ENCODE data around the gene ASB10. TPM values are rescaled to one million over a fixed set of nuclear protein-coding genes. Genes with fewer than 3 reads are reported as not detected.

Gene ASB10
- total and polyA plus RNA-seq, 8 donors = 0.05 TPM; not detected in 7

DNA sequence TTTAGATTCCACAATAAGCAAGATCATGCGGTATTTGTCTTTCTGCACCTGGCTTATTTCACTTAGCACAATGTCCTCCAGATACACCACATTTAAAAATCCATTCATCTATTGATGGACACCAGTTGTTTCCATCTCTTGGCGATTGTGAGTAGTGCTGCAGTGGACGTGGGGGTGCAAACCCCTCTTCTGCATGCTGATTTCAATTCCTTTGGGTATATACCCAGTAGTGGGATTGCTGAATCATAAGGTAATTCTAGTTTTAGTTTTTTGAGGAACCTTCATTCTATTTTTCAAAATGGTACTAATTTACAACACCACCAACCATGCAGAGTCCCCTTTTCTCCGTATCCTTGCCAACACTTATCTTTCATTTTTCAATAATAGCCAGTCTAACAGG, 2.0 kb upstream of the ASB10 start:
- no peak overlapping the region for H3K27ac ChIP-seq
- no peak overlapping the region for H3K4me3 ChIP-seq
- WGBS, 5 donors = 63 to 75% (median 64%) methylated on average over 4 of the region's 4 CpGs
- intact Hi-C loops (cut with DNase I; ENCODE audit: low total_unique reads) = no loop called here
- no peaks in the 10 kb centered on the region for H3K36me3 ChIP-seq
- no peak for DNase-seq
- no peaks in the 10 kb centered on the region for H3K9me3 ChIP-seq
- TF ChIP-seq POLR2A (IDR thresholded peaks at IDR 0.05) (no peak), EP300 (IDR thresholded peaks at IDR 0.05) (no peak), POLR2AphosphoS5 (IDR thresholded peaks at IDR 0.05) (no peak)
- TF ChIP-seq, protein P1, sequence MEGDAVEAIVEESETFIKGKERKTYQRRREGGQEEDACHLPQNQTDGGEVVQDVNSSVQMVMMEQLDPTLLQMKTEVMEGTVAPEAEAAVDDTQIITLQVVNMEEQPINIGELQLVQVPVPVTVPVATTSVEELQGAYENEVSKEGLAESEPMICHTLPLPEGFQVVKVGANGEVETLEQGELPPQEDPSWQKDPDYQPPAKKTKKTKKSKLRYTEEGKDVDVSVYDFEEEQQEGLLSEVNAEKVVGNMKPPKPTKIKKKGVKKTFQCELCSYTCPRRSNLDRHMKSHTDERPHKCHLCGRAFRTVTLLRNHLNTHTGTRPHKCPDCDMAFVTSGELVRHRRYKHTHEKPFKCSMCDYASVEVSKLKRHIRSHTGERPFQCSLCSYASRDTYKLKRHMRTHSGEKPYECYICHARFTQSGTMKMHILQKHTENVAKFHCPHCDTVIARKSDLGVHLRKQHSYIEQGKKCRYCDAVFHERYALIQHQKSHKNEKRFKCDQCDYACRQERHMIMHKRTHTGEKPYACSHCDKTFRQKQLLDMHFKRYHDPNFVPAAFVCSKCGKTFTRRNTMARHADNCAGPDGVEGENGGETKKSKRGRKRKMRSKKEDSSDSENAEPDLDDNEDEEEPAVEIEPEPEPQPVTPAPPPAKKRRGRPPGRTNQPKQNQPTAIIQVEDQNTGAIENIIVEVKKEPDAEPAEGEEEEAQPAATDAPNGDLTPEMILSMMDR (IDR thresholded peaks at IDR 0.05) = no peak
- H3K27me3 ChIP-seq = peaks cover 0 to 27% (median 0%) of the 10 kb centered on the region in 3 donors
- H3K4me1 ChIP-seq = no peaks in the 10 kb centered on the region

DNA sequence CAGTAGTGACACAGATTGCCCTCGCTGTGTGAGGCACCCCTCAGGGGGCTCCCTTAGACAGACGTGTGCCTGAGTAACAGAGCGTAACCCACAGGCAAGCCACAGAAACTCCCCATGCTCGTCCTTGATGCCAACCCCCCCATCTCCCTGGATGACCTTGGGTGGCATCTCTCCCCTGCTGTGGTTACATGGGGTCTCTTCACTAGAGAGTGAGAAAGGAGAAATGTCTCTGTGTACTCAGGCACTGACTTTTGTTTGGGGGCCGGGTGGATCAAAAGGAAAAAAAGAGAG, 1.1 kb upstream of the ASB10 start:
- Histone ChIP-seq H3K4me1 (no peaks in the 10 kb centered on the region), H3K36me3 (no peaks in the 10 kb centered on the region), H3K27ac (no peak overlapping the region), H3K27me3 (peaks cover 0 to 29% (median 0%) of the 10 kb centered on the region in 3 donors), H3K4me3 (no peak overlapping the region), H3K9me3 (no peaks in the 10 kb centered on the region)
- no peak for DNase-seq
- TF ChIP-seq POLR2AphosphoS5 (IDR thresholded peaks at IDR 0.05) (no peak), POLR2A (IDR thresholded peaks at IDR 0.05) (no peak), EP300 (IDR thresholded peaks at IDR 0.05) (no peak)
- 52 to 63% (median 57%) methylated on average over 5 of the region's 5 CpGs for WGBS, 5 donors
- intact Hi-C loops (cut with DNase I; ENCODE audit: low total_unique reads) = no loop called here

DNA sequence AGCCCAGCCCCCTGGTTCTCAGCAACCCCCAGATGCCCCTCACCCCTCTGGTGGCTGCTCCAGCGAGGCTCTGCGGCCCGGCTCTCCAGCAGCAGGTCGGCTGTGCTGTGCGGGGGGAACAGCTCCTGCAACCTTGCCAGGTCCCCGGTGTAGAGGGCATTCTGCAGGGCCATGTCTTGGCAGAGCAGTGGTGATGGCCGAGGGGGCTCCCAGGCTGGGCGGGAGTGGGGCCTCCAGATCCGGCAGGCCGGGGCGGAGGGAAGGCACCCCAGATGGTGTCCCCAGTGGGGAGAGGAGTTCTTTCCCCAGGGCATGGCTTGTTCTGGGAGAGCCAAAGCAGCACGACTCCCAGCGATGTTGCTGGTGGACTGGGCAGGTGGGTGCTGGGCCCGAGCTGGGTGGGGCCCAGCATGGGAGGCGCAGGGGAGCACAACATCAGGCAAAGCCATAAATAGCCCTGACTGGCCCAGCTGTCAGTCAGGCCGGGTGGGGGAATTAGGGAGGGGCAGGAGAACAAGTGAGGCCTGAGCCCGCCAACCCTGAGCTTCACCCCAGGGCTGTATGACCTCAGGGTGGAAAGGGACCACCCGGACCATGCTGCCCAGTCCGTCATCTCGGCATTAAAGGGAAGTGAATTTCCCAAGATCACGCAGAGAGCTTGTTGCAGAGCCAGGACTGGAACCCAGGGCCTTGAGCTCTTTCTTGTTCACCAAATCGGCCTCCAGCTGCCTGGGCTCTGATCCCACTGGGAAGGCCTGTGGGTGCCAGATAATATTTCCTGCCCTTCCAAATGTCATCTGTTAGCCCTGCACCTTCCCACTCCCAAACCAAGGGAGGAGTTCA, 580 bp upstream of the ASB10 start:
- TF ChIP-seq POLR2AphosphoS5 (IDR thresholded peaks at IDR 0.05) = no peak
- DNase-seq = no peak
- Histone ChIP-seq H3K27ac (no peak overlapping the region), H3K27me3 (peaks cover 0 to 27% (median 0%) of the 10 kb centered on the region in 3 donors), H3K4me1 (no peaks in the 10 kb centered on the region), H3K4me3 (no peak overlapping the region), H3K36me3 (no peaks in the 10 kb centered on the region), H3K9me3 (no peaks in the 10 kb centered on the region)
- intact Hi-C loops (cut with DNase I; ENCODE audit: low total_unique reads) = no loop called here
- whole genome bisulfite sequencing, 5 donors = 70 to 84% (median 78%) methylated on average over 12 to 22 of the region's 22 CpGs

DNA sequence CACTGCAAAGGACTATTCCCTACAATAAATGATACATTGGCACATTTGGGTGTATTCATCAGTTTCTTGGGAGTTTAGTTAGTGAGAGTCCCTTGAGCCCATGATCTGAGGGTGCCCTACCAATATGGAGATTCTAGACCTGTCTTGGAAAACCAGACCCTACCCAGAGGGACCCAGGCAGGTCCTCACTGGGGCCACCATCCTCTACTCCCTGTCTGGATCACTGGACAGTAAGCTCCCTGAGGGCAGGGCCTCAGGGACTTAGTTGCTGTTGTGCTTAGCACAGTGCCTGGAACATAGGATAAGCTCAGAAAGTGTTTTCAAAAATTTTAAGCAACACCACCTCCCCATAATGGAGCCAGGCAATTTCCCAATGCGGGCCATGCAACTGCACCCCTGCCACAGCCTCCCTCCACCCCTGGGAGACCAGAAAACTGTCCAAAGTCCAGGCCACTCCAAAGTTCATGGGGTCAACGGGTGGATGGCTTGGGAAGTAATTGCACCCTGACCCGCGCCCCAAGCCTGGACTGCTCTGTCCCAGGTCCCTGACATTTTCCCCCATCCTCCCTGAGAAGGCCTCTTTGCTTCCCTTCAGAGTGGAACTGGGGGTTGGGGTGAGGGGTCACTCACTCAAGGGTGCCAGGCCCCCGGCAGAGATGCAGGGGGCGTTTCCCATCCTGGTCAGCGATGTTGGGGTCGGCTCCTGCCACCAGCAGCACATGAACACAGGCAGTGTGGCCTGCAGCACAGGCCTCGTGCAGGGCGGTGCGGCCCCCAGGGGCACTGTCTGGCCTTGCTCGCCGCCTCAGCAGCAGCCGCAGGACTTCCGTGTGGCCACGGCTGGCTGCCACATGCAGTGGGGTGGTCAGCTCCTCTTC, 1.0 kb downstream of the ASB10 start:
- Histone ChIP-seq H3K4me1 (no peaks in the 10 kb centered on the region), H3K9me3 (no peaks in the 10 kb centered on the region), H3K27ac (no peak overlapping the region), H3K4me3 (no peak overlapping the region), H3K27me3 (peaks cover 0 to 17% (median 1%) of the 10 kb centered on the region in 3 donors), H3K36me3 (no peaks in the 10 kb centered on the region)
- intact Hi-C loops (cut with DNase I; ENCODE audit: low total_unique reads) = no loop called here
- 86 to 87% (median 86%) methylated on average over 11 to 16 of the region's 16 CpGs for WGBS, 5 donors
- TF ChIP-seq EP300 (IDR thresholded peaks at IDR 0.05) (no peak), POLR2AphosphoS5 (IDR thresholded peaks at IDR 0.05) (no peak), POLR2A (IDR thresholded peaks at IDR 0.05) (no peak)
- TF ChIP-seq, protein P1 (IDR thresholded peaks at IDR 0.05) = no peak
- DNase-seq = no peak

DNA sequence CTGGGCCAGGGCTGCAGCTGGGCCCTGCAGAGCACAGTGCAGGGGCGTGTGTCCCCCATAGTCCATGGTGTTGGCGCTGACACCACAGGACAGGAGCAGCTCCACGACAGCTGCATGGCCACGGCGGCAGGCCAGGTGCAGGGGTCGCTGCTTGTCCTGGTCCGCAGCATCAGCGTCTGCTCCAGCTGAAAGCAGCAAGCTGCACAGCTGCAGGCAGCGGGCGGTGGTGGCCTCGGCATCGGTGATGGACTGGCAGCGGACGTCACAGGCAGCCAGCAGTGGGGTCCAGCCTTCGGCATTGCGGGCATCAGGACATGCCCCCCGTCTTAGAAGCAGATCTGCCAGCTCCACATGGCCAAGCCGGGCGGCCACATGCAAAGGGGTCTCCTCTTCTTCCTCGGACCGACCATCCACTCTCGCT, 6.0 kb downstream of the ASB10 start:
- TF ChIP-seq POLR2A (IDR thresholded peaks at IDR 0.05) = no peak
- TF ChIP-seq, protein P1 (IDR thresholded peaks at IDR 0.05) = no peak
- no peak for DNase-seq
- H3K4me1 ChIP-seq = no peaks in the 10 kb centered on the region
- no peaks in the 10 kb centered on the region for H3K36me3 ChIP-seq
- H3K27ac ChIP-seq = no peak overlapping the region
- peaks cover 0 to 56% (median 14%) of the 10 kb centered on the region in 3 donors for H3K27me3 ChIP-seq
- no peak overlapping the region for H3K4me3 ChIP-seq
- H3K9me3 ChIP-seq = no peaks in the 10 kb centered on the region
- WGBS, 5 donors = 80 to 86% (median 82%) methylated on average over 9 to 22 of the region's 22 CpGs
- intact Hi-C loops (cut with DNase I; ENCODE audit: low total_unique reads) = no loop called here
